IMR-90 (cell line): ENCODE measurements around the gene FGF4. TPM values are rescaled to one million over a fixed set of nuclear protein-coding genes. Genes with fewer than 3 reads are reported as not detected.

Experiments used
- ATAC-seq: fragments of 200-7000 bp; cut with Tn5 transposase; 2 replicates; pipeline ENCODE4 v1.9.1; 2020; ENCODE audit warnings: low read depth, mild to moderate bottlenecking, moderate library complexity
- BruUV-seq: library from RNA; stranded (reverse); fragments of 400-500 nt; replicated peaks from 2 replicates; lab custom pipeline; 2021; lab: Mats Ljungman, UMichigan
- CTCF ChIA-PET: fragments of 300-600 bp; formaldehyde crosslinking; extraction: SDS; loops from one replicate; lab custom pipeline; 2021; ENCODE audit warnings: antibody characterized with exemption; lab: Yijun Ruan, JAX
- POLR2A ChIA-PET: fragments of 300-600 bp; sonication (Branson Sonifier 250); formaldehyde crosslinking; loops from one replicate; lab custom pipeline; 2022; ENCODE audit warnings: antibody characterized with exemption; ENCODE audit not compliant: unreplicated experiment; lab: Charles Lee
- DNase-seq: peaks from one replicate; pipeline ENCODE4 v3.0.0; 2013
- H2AFZ ChIP-seq: replicated peaks from 2 replicates; pipeline ENCODE3; 2013; ENCODE audit warnings: low read length, mild to moderate bottlenecking; ENCODE audit not compliant: poor library complexity
- H2AK5ac ChIP-seq: 2 replicates; pipeline ENCODE4 v1.6.1; 2013; ENCODE audit warnings: low read depth, low read length, inconsistent platforms
- H2AK9ac ChIP-seq: replicated peaks from 2 replicates; pipeline ENCODE3; 2013; ENCODE audit warnings: mild to moderate bottlenecking, low read depth, low read length, moderate library complexity; ENCODE audit not compliant: poor library complexity
- H2BK120ac ChIP-seq: 2 replicates; pipeline ENCODE4 v1.6.1; 2013; ENCODE audit warnings: low read depth, low read length, inconsistent platforms
- H2BK15ac ChIP-seq: 3 replicates; pipeline ENCODE4 v1.6.1; 2013; ENCODE audit warnings: low read depth, low read length, inconsistent platforms
- H2BK20ac ChIP-seq: 2 replicates; pipeline ENCODE4 v1.6.1; 2013; ENCODE audit warnings: low read depth, mild to moderate bottlenecking, inconsistent platforms, low read length, moderate library complexity
- H2BK5ac ChIP-seq: 2 replicates; pipeline ENCODE4 v1.6.1; 2013; ENCODE audit warnings: mild to moderate bottlenecking, low read depth, low read length, inconsistent platforms; ENCODE audit not compliant: poor library complexity, severe bottlenecking
- H3K14ac ChIP-seq: replicated peaks from 2 replicates; pipeline ENCODE4 v1.6.1; 2013; ENCODE audit warnings: low read depth, low read length, inconsistent platforms
- H3K18ac ChIP-seq: 2 replicates; pipeline ENCODE4 v1.6.1; 2013; ENCODE audit warnings: low read depth, low read length, control low read depth
- H3K23ac ChIP-seq: 2 replicates; pipeline ENCODE4 v1.6.1; 2013; ENCODE audit warnings: low read depth, low read length, inconsistent platforms
- H3K27ac ChIP-seq: 2 replicates; pipeline ENCODE4 v1.5.1; 2013; ENCODE audit warnings: mild to moderate bottlenecking, control low read depth, low read length; ENCODE audit not compliant: insufficient read depth
- H3K27me3 ChIP-seq: 2 replicates; pipeline ENCODE4 v1.6.1; 2013; ENCODE audit warnings: low read length; ENCODE audit not compliant: control insufficient read depth, insufficient read depth
- H3K36me3 ChIP-seq: 2 replicates; pipeline ENCODE4 v1.6.1; 2013; ENCODE audit warnings: low read length, mixed read lengths; ENCODE audit not compliant: control insufficient read depth, insufficient read depth
- H3K4ac ChIP-seq: 2 replicates; pipeline ENCODE4 v1.6.1; 2013; ENCODE audit warnings: low read depth, low read length, inconsistent platforms
- H3K4me1 ChIP-seq: 2 replicates; pipeline ENCODE4 v1.6.1; 2013; ENCODE audit warnings: low read length, mixed read lengths; ENCODE audit not compliant: control insufficient read depth, insufficient read depth
- H3K4me2 ChIP-seq: 2 replicates; pipeline ENCODE4 v1.6.1; 2013; ENCODE audit warnings: low read depth, mild to moderate bottlenecking, control low read depth, low read length, moderate library complexity
- H3K4me3 ChIP-seq: 2 replicates; pipeline ENCODE4 v1.5.1; 2013; ENCODE audit warnings: low read depth, mild to moderate bottlenecking, control low read depth, low read length, moderate library complexity; ENCODE audit not compliant: insufficient read depth
- H3K56ac ChIP-seq: 2 replicates; pipeline ENCODE4 v1.6.1; 2013; ENCODE audit warnings: low read length, inconsistent platforms; ENCODE audit not compliant: insufficient read depth; ENCODE audit errors: extremely low read depth
- H3K79me1 ChIP-seq, 2 experiments: 2 replicates each; pipeline ENCODE4 v1.6.1; 2013; ENCODE audit warnings: low read length in 2 of 2, inconsistent platforms in 1 of 2, low read depth in 1 of 2
- H3K9ac ChIP-seq: 2 replicates; pipeline ENCODE4 v1.6.1; 2013; ENCODE audit warnings: low read depth, low read length, control low read depth
- H3K9me1 ChIP-seq: 2 replicates; pipeline ENCODE4 v1.6.1; 2013; ENCODE audit warnings: low read length, inconsistent platforms; ENCODE audit not compliant: insufficient read depth
- H3K9me3 ChIP-seq: 2 replicates; pipeline ENCODE4 v1.6.1; 2013; ENCODE audit warnings: low read length; ENCODE audit not compliant: control insufficient read depth, insufficient read depth
- H4K20me1 ChIP-seq: 2 replicates; pipeline ENCODE4 v1.6.1; 2013; ENCODE audit warnings: low read length, inconsistent platforms; ENCODE audit not compliant: insufficient read depth
- H4K5ac ChIP-seq: 2 replicates; pipeline ENCODE4 v1.6.1; 2013; ENCODE audit warnings: mild to moderate bottlenecking, low read depth, low read length, control low read depth
- H4K8ac ChIP-seq, 2 experiments: 2 replicates each; pipeline ENCODE4 v1.6.1; 2013; ENCODE audit warnings: low read depth in 2 of 2, low read length in 2 of 2, control low read depth in 1 of 2, inconsistent platforms in 1 of 2
- H4K91ac ChIP-seq: 2 replicates; pipeline ENCODE4 v1.6.1; 2013; ENCODE audit warnings: low read depth, low read length, inconsistent platforms; ENCODE audit not compliant: insufficient read depth
- POLR2A ChIP-seq: IDR thresholded peaks from 2 replicates; pipeline ENCODE4 v1.6.1; 2012; ENCODE audit warnings: mild to moderate bottlenecking, low read depth, low read length
- RFX5 ChIP-seq: IDR thresholded peaks from 2 replicates; pipeline ENCODE4 v1.8.0; 2012; ENCODE audit warnings: low read depth, mild to moderate bottlenecking, low read length, moderate library complexity
- SMC3 ChIP-seq: fragments of 150-350 bp; IDR thresholded peaks from 2 replicates; pipeline ENCODE4 v1.6.1; 2016; ENCODE audit warnings: low read depth, mild to moderate bottlenecking, antibody characterized with exemption, low read length, moderate library complexity
- WGBS, 2 experiments: methylation state at CpG; one replicate each; pipeline versions ENCODE4 v1.1.5 to v1.1.7; 2013; ENCODE audit warnings: missing lambda C conversion rate in 2 of 2; ENCODE audit not compliant: insufficient read length in 1 of 2; ENCODE audit errors: extremely low coverage in 2 of 2; 5-methylcytosine and 5-hydroxymethylcytosine counted together
- dilution Hi-C: fragments of 300-500 bp; cut with HindIII; formaldehyde crosslinking; loops from one replicate; pipeline ENCODE4 v1.14.3; 2018; ENCODE audit warnings: low sequenced_read_pairs; ENCODE audit not compliant: unreplicated experiment
- in situ Hi-C: fragments of 300-500 bp; cut with MboI; formaldehyde crosslinking; loops from 3 replicates; pipeline ENCODE4 v1.14.3; 2019; ENCODE audit warnings: low sequenced_read_pairs, inconsistent platforms, mixed read lengths
- intact Hi-C: fragments of 100-400 bp; cut with micrococcal nuclease; formaldehyde crosslinking; loops from 2 replicates; pipeline ENCODE4 v1.10.0; 2022
- polyA plus RNA-seq, 3 experiments: library from polyadenylated mRNA; depleted of rRNA; stranded (reverse); fragments of >200 nt; gene quantifications; 2 replicates each; pipeline ENCODE4 v1.2.3, GENCODE V29; 2012; ENCODE audit warnings: low replicate concordance in 1 of 3
- total RNA-seq: library from RNA; depleted of rRNA; stranded (reverse); fragments of >200 nt; gene quantifications from 2 replicates; pipeline ENCODE4 v1.2.3, GENCODE V29; 2012

Gene FGF4
- total and polyA plus RNA-seq, 2 of the 4 experiments (the other 2 are of a cell fraction), result not detected

GRCh38 chr11:69817265-69818230, 42.4 kb upstream of the FGF4 start:
- DNase-seq, result no peak
- no peaks in the 10 kb centered on the region for H3K79me1 ChIP-seq
- no peak overlapping the region for H2BK5ac ChIP-seq
- H3K23ac ChIP-seq, result no peak overlapping the region
- no peaks in the 10 kb centered on the region; the same call in 1 of the 2 replicates for H3K4me1 ChIP-seq
- H3K9me3 ChIP-seq, result no peaks in the 10 kb centered on the region
- H3K14ac ChIP-seq, result no peak overlapping the region
- no peak overlapping the region for H2AK5ac ChIP-seq
- dilution Hi-C loops (no loop called here), intact Hi-C loops (no loop called here), in situ Hi-C loops (no loop called here)
- no peak overlapping the region for H3K27ac ChIP-seq
- no peaks in the 10 kb centered on the region for H3K36me3 ChIP-seq
- no peak overlapping the region for H4K91ac ChIP-seq
- TF ChIP-seq POLR2A, result no peak
- no peak for TF ChIP-seq RFX5
- no peak for TF ChIP-seq SMC3
- H3K4ac ChIP-seq, result no peak overlapping the region
- H2BK120ac ChIP-seq, result no peak overlapping the region
- H4K8ac ChIP-seq, result no peak overlapping the region
- POLR2A ChIA-PET, result no interaction called here
- H2AFZ ChIP-seq, result peak overlapping the region; percentile 63
- CTCF ChIA-PET, result no interaction called here
- H3K9me1 ChIP-seq, result no peaks in the 10 kb centered on the region
- no peak overlapping the region for H4K5ac ChIP-seq
- H3K4me2 ChIP-seq, result peak overlapping the region; percentile 29; the same call in 1 of the 2 replicates
- no peak overlapping the region for H2BK20ac ChIP-seq
- no TSS peak for BruUV-seq
- no peak overlapping the region for H3K4me3 ChIP-seq
- no peaks in the 10 kb centered on the region for H4K20me1 ChIP-seq
- 2% methylated on average over 57 of the region's 107 CpGs; no CpG with 5 or more reads in 1 of the 2 experiments for WGBS, 2 experiments
- H2AK9ac ChIP-seq, result no peak overlapping the region
- no peak overlapping the region for H3K56ac ChIP-seq
- peaks cover 69% of the 10 kb centered on the region for H3K27me3 ChIP-seq
- no peak overlapping the region for H3K9ac ChIP-seq
- H2BK15ac ChIP-seq, result no peak overlapping the region
- ATAC-seq, result no peak
- H3K18ac ChIP-seq, result no peak overlapping the region
